ENCODE data around the gene CHRDL2. TPM values are rescaled to one million over a fixed set of nuclear protein-coding genes. Genes with fewer than 3 reads are reported as not detected.

CHRDL2 gene
- total and polyA plus RNA-seq, 2 donors (not counting 3 experiments of a cell fraction or from before 2014, with no cell fraction given), result not detected

- dilution Hi-C loops (cut with MboI; ENCODE audit: extremely low pct_ligation_motif_present, low sequenced_read_pairs), result no loop called here
- CTCF ChIA-PET, result interaction anchor here (1.0 to 2.6 kb wide), 4 partner anchors 9 to 44 kb away, joined by 5 to 7 read pairs (median 6); no protein-coding TSS in a partner anchor
These were observed 35.4 kb downstream of the CHRDL2 start for GRCh38 chr11:74695705-74696280.

More at GRCh38 chr11:74695705-74696280, 35.4 kb downstream of the CHRDL2 start:
- H4K20me1 ChIP-seq (replicated peaks; ENCODE audit: control insufficient read depth, extremely low read depth, insufficient read depth, low read length), result no peaks in the 10 kb centered on the region
- FAIRE-seq, result no peak
- no peak overlapping the region for H3K27ac ChIP-seq (ENCODE audit: insufficient read depth, low read depth, low read length)
- BruUV-seq (replicated peaks), result no TSS peak
- no peak for TF ChIP-seq JUN (IDR thresholded peaks at IDR 0.05; ENCODE audit: borderline replicate concordance, insufficient read depth, insufficient read length, low read depth)
- no peak for TF ChIP-seq POLR2AphosphoS5 (IDR thresholded peaks at IDR 0.05; ENCODE audit: insufficient read depth, low read depth, low read length)
- no peak for TF ChIP-seq GATA2 (IDR thresholded peaks at IDR 0.05; ENCODE audit: insufficient read depth, insufficient read length, low read depth, low read length)
- TF ChIP-seq FOS (IDR thresholded peaks at IDR 0.05; ENCODE audit: borderline replicate concordance, insufficient read depth, low read length), result no peak
- TF ChIP-seq POLR2A (IDR thresholded peaks at IDR 0.05; ENCODE audit: low read depth, low read length), result no peak
- no peak for TF ChIP-seq MYC (IDR thresholded peaks at IDR 0.05; ENCODE audit: low read depth, low read length)
- TF ChIP-seq EZH2 (IDR thresholded peaks at IDR 0.05; ENCODE audit: borderline replicate concordance, low read depth, low read length, severe bottlenecking), result no peak
- no peak for TF ChIP-seq MAX (IDR thresholded peaks at IDR 0.05; ENCODE audit: insufficient read depth, insufficient read length)
- TF ChIP-seq CTCF (IDR thresholded peaks at IDR 0.05; ENCODE audit: extremely low read depth in 1 of 2, insufficient read depth in 1 of 2, low read depth in 1 of 2, low read length in 2 of 2), result no peak
- H3K27me3 ChIP-seq (ENCODE audit: control insufficient read depth in 2 of 2, insufficient read depth in 2 of 2, low read length in 2 of 2), result peaks cover 5 to 14% of the 10 kb centered on the region in 2 experiments
- H3K36me3 ChIP-seq (ENCODE audit: control insufficient read depth in 2 of 2, extremely low read depth in 1 of 2, insufficient read depth in 2 of 2, low read length in 2 of 2), result no peaks in the 10 kb centered on the region
- H3K4me2 ChIP-seq (ENCODE audit: insufficient read depth, low read length), result no peak overlapping the region
- no peak for DNase-seq (ENCODE audit: low read depth, low spot score)
- no peaks in the 10 kb centered on the region for H3K9me1 ChIP-seq (replicated peaks; ENCODE audit: control insufficient read depth, extremely low read depth, insufficient read depth, low read length)
- H3K4me3 ChIP-seq (replicated peaks in 1 of 3; ENCODE audit: insufficient read depth in 1 of 3, low read depth in 1 of 3, low read length in 3 of 3), result no peak overlapping the region
- no peaks in the 10 kb centered on the region for H3K9me3 ChIP-seq (replicated peaks; ENCODE audit: control insufficient read depth, insufficient read depth, low read length)
- intact Hi-C loops (cut with micrococcal nuclease), result no loop called here
- POLR2A ChIA-PET, result interaction anchor here (1.6 kb wide), 1 partner anchor 203 kb away, joined by 3 read pairs; the partner anchor contains the start of gene LIPT2
- peaks cover 12% of the 10 kb centered on the region for H3K4me1 ChIP-seq (ENCODE audit: control insufficient read depth, extremely low read depth, insufficient read depth, low read length)
- no peak overlapping the region for H2AFZ ChIP-seq (ENCODE audit: low read depth, low read length)
- no peak overlapping the region for H3K9ac ChIP-seq (replicated peaks; ENCODE audit: extremely low read depth, insufficient read depth, low read length)
- no peaks in the 10 kb centered on the region for H3K79me2 ChIP-seq (ENCODE audit: control insufficient read depth, insufficient read depth, low read length)
